Neural crest cell (in vitro differentiated cells): ENCODE data around the gene TSPAN11. TPM values are rescaled to one million over a fixed set of nuclear protein-coding genes. Genes with fewer than 3 reads are reported as not detected.

ENCODE experiments used
- DNase-seq: peaks from one replicate; pipeline ENCODE4 v3.0.0; 2021; ENCODE audit warnings: low read depth, mixed read lengths, low spot score
- H3K27ac Mint-ChIP-seq: one replicate; pipeline ENCODE4 v1.8.0; 2021; ENCODE audit warnings: mild to moderate bottlenecking, mixed read lengths; ENCODE audit not compliant: unreplicated experiment
- H3K27me3 Mint-ChIP-seq: 2 replicates; pipeline ENCODE4 v1.8.0; 2021; ENCODE audit warnings: low read depth, mild to moderate bottlenecking, mixed read lengths
- H3K36me3 Mint-ChIP-seq: 2 replicates; pipeline ENCODE4 v1.8.0; 2021; ENCODE audit warnings: low read depth, mild to moderate bottlenecking, mixed read lengths
- H3K4me1 Mint-ChIP-seq: 2 replicates; pipeline ENCODE4 v1.8.0; 2021; ENCODE audit warnings: mixed read lengths
- H3K4me3 Mint-ChIP-seq: one replicate; pipeline ENCODE4 v1.8.0; 2021; ENCODE audit warnings: mild to moderate bottlenecking, mixed read lengths
- H3K9me3 Mint-ChIP-seq: 2 replicates; pipeline ENCODE4 v1.8.0; 2021; ENCODE audit warnings: mixed read lengths
- total RNA-seq: library from RNA; stranded (reverse); gene quantifications from 2 replicates; pipeline ENCODE4 v1.2.1, GENCODE V29; 2021
- TF ChIP-seq, protein P1 (sequence below): fragments of 200-600 bp; sonication (generic); conservative IDR thresholded peaks from 2 replicates; pipeline ENCODE4 v1.5.0; 2021; ENCODE audit warnings: antibody characterized with exemption, mild to moderate bottlenecking

The TSPAN11 gene
- total RNA-seq, 1 donor from 2014 or later = 21.4 TPM

GRCh38 chr12:30896461-30896860 lies 30.1 kb upstream of the TSPAN11 start:
- DNase-seq = no peak
- H3K27me3 Mint-ChIP-seq = peaks cover 7% of the 10 kb centered on the region
- TF ChIP-seq, protein P1, sequence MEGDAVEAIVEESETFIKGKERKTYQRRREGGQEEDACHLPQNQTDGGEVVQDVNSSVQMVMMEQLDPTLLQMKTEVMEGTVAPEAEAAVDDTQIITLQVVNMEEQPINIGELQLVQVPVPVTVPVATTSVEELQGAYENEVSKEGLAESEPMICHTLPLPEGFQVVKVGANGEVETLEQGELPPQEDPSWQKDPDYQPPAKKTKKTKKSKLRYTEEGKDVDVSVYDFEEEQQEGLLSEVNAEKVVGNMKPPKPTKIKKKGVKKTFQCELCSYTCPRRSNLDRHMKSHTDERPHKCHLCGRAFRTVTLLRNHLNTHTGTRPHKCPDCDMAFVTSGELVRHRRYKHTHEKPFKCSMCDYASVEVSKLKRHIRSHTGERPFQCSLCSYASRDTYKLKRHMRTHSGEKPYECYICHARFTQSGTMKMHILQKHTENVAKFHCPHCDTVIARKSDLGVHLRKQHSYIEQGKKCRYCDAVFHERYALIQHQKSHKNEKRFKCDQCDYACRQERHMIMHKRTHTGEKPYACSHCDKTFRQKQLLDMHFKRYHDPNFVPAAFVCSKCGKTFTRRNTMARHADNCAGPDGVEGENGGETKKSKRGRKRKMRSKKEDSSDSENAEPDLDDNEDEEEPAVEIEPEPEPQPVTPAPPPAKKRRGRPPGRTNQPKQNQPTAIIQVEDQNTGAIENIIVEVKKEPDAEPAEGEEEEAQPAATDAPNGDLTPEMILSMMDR = no peak
- H3K4me1 Mint-ChIP-seq = no peaks in the 10 kb centered on the region
- no peaks in the 10 kb centered on the region for H3K36me3 Mint-ChIP-seq
- no peaks in the 10 kb centered on the region for H3K9me3 Mint-ChIP-seq
- no peak overlapping the region for H3K4me3 Mint-ChIP-seq
- H3K27ac Mint-ChIP-seq = no peak overlapping the region

GRCh38 chr12:30898846-30899245 lies 27.7 kb upstream of the TSPAN11 start:
- no peak for DNase-seq
- TF ChIP-seq, protein P1 = no peak
- Mint-ChIP-seq H3K27me3 (no peaks in the 10 kb centered on the region), H3K4me1 (no peaks in the 10 kb centered on the region), H3K9me3 (no peaks in the 10 kb centered on the region), H3K4me3 (no peak overlapping the region), H3K36me3 (no peaks in the 10 kb centered on the region), H3K27ac (no peak overlapping the region)

DNA sequence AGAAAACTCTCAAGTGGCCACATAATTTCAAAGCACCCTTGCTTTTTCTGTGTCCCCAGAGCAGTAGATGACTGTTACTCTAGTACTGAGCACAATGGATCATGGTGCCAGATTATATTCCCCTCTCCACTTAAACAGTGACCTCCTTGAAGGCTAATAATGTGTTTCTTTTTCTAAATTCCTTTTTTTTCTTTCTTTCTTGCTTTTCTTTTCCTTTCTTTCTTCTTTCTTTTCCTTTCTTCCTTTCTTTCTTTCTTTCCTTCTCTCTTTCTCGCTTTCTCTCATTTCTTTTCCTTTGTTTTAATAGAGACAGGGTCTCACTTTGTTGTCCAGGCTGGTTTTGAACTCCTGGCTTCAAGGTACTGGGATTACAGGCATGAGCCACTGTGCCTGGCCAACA lies 26.2 kb upstream of the TSPAN11 start:
- Mint-ChIP-seq H3K4me1 (no peaks in the 10 kb centered on the region), H3K27me3 (no peaks in the 10 kb centered on the region), H3K9me3 (no peaks in the 10 kb centered on the region)

GRCh38 chr12:30902001-30902400 lies 24.5 kb upstream of the TSPAN11 start:
- Mint-ChIP-seq H3K27me3 (no peaks in the 10 kb centered on the region), H3K4me1 (no peaks in the 10 kb centered on the region), H3K27ac (no peak overlapping the region), H3K36me3 (no peaks in the 10 kb centered on the region), H3K9me3 (no peaks in the 10 kb centered on the region), H3K4me3 (no peak overlapping the region)
- no peak for DNase-seq
- TF ChIP-seq, protein P1 = no peak

More for the DNA sequence above, 26.2 kb upstream of the TSPAN11 start:
- H3K36me3 Mint-ChIP-seq = no peaks in the 10 kb centered on the region
- TF ChIP-seq, protein P1 = no peak
- H3K4me3 Mint-ChIP-seq = no peak overlapping the region
- no peak for DNase-seq
- H3K27ac Mint-ChIP-seq = no peak overlapping the region

DNA sequence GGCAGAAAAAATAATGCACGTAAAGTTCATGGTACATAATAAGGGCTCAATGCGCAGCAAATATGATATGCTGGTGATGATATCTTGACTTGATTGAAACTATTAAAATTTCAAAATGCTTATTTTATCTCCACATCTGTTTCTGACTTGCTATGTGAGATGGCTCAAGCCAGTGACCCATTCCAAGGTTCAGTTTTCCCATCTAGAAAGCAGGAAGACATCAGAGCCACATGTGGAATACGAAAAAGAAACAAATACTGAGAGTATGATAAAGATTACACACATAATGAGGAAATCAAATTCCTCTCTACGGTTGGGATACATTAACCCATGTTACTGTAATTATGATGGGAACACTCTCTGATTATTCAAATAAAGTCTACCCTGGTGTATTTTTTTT lies 24.0 kb upstream of the TSPAN11 start:
- no peak for DNase-seq
- no peak overlapping the region for H3K4me3 Mint-ChIP-seq
- no peaks in the 10 kb centered on the region for H3K36me3 Mint-ChIP-seq
- H3K9me3 Mint-ChIP-seq = no peaks in the 10 kb centered on the region
- TF ChIP-seq, protein P1 = no peak
- H3K4me1 Mint-ChIP-seq = no peaks in the 10 kb centered on the region
- no peak overlapping the region for H3K27ac Mint-ChIP-seq
- H3K27me3 Mint-ChIP-seq = no peaks in the 10 kb centered on the region

GRCh38 chr12:30905463-30906009 lies 21.0 kb upstream of the TSPAN11 start:
- no peak overlapping the region for H3K4me3 Mint-ChIP-seq
- peaks cover 9% of the 10 kb centered on the region for H3K4me1 Mint-ChIP-seq

More at GRCh38 chr12:30905463-30906009, 21.0 kb upstream of the TSPAN11 start:
- TF ChIP-seq, protein P1 = no peak
- Mint-ChIP-seq H3K27me3 (no peaks in the 10 kb centered on the region), H3K36me3 (no peaks in the 10 kb centered on the region), H3K27ac (no peak overlapping the region), H3K9me3 (no peaks in the 10 kb centered on the region)
- no peak for DNase-seq
